ENCODE results near the gene DEFB124.
"Not testable (repeated sequence)": the region's sequence is repeated elsewhere in the genome, so short reads cannot be mapped to it uniquely, and the experiment has no call there.

The DEFB124 gene

DNA sequence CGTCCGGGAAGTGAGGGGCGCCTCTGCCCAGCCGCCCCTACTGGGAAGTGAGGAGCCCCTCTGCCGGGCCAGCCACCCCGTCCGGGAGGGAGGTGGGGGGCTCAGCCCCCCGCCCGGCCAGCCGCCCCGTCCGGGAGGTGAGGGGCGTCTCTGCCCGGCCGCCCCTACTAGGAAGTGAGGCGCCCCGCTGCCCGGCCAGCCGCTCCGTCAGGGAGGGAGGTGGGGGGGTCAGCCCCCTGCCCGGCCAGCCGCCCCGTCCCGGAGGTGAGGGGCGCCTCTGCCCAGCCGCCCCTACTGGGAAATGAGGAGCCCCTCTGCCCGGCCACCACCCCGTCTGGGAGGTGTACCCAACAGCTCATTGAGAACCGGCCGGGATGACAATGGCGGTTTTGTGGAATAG is 47.4 kb downstream of the DEFB124 start:
- H4K8ac ChIP-seq (ENCODE audit: low read depth, low read length); H2BK15ac ChIP-seq (replicated peaks; ENCODE audit: low read depth); H2AK5ac ChIP-seq (ENCODE audit: low read length); H2BK5ac ChIP-seq (ENCODE audit: low read length); H3K23ac ChIP-seq (ENCODE audit: low read length); H3K27me3 ChIP-seq (ENCODE audit: insufficient read depth, low read length, poor library complexity); H3K56ac ChIP-seq (ENCODE audit: low read length); H3K79me2 ChIP-seq (ENCODE audit: control insufficient read depth, insufficient read depth, low read length); H3K4me1 ChIP-seq (ENCODE audit: control insufficient read depth, low read depth, low read length); H3K79me1 ChIP-seq (ENCODE audit: low read length); H3K27ac ChIP-seq (ENCODE audit: low read depth, low read length); DNase-seq; H4K5ac ChIP-seq (ENCODE audit: low read length); H3K4ac ChIP-seq (ENCODE audit: low read depth, low read length); H3K36me3 ChIP-seq (ENCODE audit: control insufficient read depth, insufficient read depth, low read length); H2BK120ac ChIP-seq (ENCODE audit: low read depth, low read length); H3K4me3 ChIP-seq (ENCODE audit: low read length); H3K4me2 ChIP-seq (ENCODE audit: low read length); H3K18ac ChIP-seq (ENCODE audit: low read length); H3K9ac ChIP-seq (ENCODE audit: low read length): not testable (repeated sequence)
- WGBS (ENCODE audit: extremely low coverage, insufficient coverage, low lambda C conversion rate), result no CpG with 5 or more reads among the region's 31 CpGs

DNA sequence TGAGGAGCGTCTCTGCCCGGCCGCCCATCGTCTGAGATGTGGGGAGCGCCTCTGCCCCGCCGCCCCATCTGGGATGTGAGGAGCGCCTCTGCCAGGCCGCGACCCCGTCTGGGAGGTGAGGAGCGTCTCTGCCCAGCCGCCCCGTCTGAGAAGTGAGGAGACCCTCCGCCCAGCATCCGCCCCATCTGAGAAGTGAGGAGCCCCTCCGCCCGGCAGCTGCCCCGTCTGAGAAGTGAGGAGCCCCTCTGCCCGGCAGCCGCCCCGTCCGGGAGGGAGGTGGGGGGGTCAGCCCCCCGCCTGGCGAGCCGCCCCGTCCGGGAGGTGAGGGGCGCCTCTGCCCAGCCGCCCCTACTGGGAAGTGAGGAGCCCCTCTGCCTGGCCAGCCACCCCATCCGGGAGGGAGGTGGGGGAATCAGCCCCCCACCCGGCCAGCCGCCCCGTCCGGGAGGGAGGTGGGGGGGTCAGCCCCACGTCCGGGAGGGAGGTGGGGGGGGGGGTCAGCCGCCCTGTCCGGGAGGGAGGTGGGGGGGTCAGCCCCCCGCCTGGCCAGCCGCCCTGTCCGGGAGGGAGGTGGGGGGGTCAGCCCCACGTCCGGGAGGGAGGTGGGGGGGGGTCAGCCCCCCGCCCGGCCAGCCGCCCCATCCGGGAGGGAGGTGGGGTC is 47.9 kb downstream of the DEFB124 start:
- H3K36me3 ChIP-seq (ENCODE audit: control insufficient read depth, insufficient read depth, low read length); DNase-seq: not testable (repeated sequence)
- WGBS (ENCODE audit: extremely low coverage, insufficient coverage, low lambda C conversion rate), result no CpG with 5 or more reads among the region's 48 CpGs

DNA sequence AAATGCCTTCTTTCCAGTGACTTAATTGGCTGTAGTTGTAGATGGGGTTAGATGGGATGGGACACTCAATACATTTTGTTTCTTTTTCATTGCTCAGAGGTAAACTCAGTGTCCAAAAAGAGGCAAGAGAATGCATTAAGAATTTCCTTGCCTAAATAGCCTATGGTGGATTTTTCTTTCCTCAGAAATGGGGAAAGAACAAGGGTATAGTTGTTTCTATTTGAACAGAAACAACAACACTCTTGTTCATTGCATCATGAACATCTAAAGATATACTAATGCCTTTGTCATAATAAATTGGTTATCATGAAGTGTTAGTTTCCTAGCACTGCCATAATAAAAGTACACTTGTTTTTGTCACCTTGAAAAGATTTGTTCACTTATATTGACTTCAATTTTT is 49.1 kb downstream of the DEFB124 start:
- Histone ChIP-seq H3K56ac (ENCODE audit: low read length) (no peak overlapping the region), H3K18ac (ENCODE audit: low read length) (no peak overlapping the region), H3K36me3 (ENCODE audit: control insufficient read depth, insufficient read depth, low read length) (no peaks in the 10 kb centered on the region), H3K23ac (ENCODE audit: low read length) (no peak overlapping the region), H3K4me3 (ENCODE audit: low read length) (no peak overlapping the region), H2BK5ac (ENCODE audit: low read length) (no peak overlapping the region), H2BK15ac (replicated peaks; ENCODE audit: low read depth) (no peak overlapping the region), H2AK5ac (ENCODE audit: low read length) (no peak overlapping the region), H3K4me1 (ENCODE audit: control insufficient read depth, low read depth, low read length) (no peaks in the 10 kb centered on the region), H4K8ac (ENCODE audit: low read depth, low read length) (no peak overlapping the region), H4K5ac (ENCODE audit: low read length) (no peak overlapping the region), H3K9ac (ENCODE audit: low read length) (no peak overlapping the region), H3K4me2 (ENCODE audit: low read length) (no peak overlapping the region), H3K4ac (ENCODE audit: low read depth, low read length) (no peak overlapping the region), H3K79me2 (ENCODE audit: control insufficient read depth, insufficient read depth, low read length) (no peaks in the 10 kb centered on the region), H2BK120ac (ENCODE audit: low read depth, low read length) (no peak overlapping the region), H3K27ac (ENCODE audit: low read depth, low read length) (no peak overlapping the region), H3K27me3 (ENCODE audit: insufficient read depth, low read length, poor library complexity) (no peaks in the 10 kb centered on the region), H3K79me1 (ENCODE audit: low read length) (no peaks in the 10 kb centered on the region)
- no peak for DNase-seq

More for the DNA sequence above, 47.9 kb downstream of the DEFB124 start:
- H3K79me2 ChIP-seq (ENCODE audit: control insufficient read depth, insufficient read depth, low read length); H3K79me1 ChIP-seq (ENCODE audit: low read length); H3K9ac ChIP-seq (ENCODE audit: low read length); H2BK120ac ChIP-seq (ENCODE audit: low read depth, low read length); H3K56ac ChIP-seq (ENCODE audit: low read length); H3K27ac ChIP-seq (ENCODE audit: low read depth, low read length); H3K4me1 ChIP-seq (ENCODE audit: control insufficient read depth, low read depth, low read length); H4K5ac ChIP-seq (ENCODE audit: low read length); H2BK5ac ChIP-seq (ENCODE audit: low read length); H2BK15ac ChIP-seq (replicated peaks; ENCODE audit: low read depth); H2AK5ac ChIP-seq (ENCODE audit: low read length); H3K4me2 ChIP-seq (ENCODE audit: low read length); H3K27me3 ChIP-seq (ENCODE audit: insufficient read depth, low read length, poor library complexity); H3K23ac ChIP-seq (ENCODE audit: low read length); H3K4ac ChIP-seq (ENCODE audit: low read depth, low read length); H3K4me3 ChIP-seq (ENCODE audit: low read length); H4K8ac ChIP-seq (ENCODE audit: low read depth, low read length); H3K18ac ChIP-seq (ENCODE audit: low read length): not testable (repeated sequence)

DNA sequence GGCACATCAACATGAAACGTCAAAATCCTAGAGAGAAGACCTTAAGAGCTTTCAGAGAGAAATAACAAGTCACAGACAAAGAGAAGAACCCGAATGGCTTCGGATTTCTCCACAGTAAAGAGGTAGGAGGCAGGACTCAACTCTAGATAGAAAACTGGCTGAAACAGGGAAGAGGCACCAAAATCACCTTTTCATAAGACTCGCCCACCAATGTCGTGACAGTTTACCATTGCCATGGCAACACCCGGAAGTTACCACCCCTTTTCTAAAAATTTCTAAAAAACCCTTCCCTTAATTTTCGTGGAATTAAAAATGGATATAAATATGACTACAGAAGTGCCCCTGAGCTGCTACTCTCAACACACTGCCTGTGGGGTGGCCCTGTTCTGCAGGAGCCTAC is 56.6 kb downstream of the DEFB124 start:
- no peak for DNase-seq
- H3K9ac ChIP-seq (ENCODE audit: low read length), result no peak overlapping the region
- WGBS (ENCODE audit: extremely low coverage, insufficient coverage, low lambda C conversion rate), result no CpG with 5 or more reads among the region's 7 CpGs
- no peak overlapping the region for H4K8ac ChIP-seq (ENCODE audit: low read depth, low read length)
- no peak overlapping the region for H2BK5ac ChIP-seq (ENCODE audit: low read length)
- H3K79me1 ChIP-seq (ENCODE audit: low read length), result no peaks in the 10 kb centered on the region
- H3K4me2 ChIP-seq (ENCODE audit: low read length), result no peak overlapping the region
- H3K27me3 ChIP-seq (ENCODE audit: insufficient read depth, low read length, poor library complexity), result no peaks in the 10 kb centered on the region
- no peak overlapping the region for H2BK120ac ChIP-seq (ENCODE audit: low read depth, low read length)
- no peak overlapping the region for H3K56ac ChIP-seq (ENCODE audit: low read length)
- no peak overlapping the region for H3K27ac ChIP-seq (ENCODE audit: low read depth, low read length)
- H3K23ac ChIP-seq (ENCODE audit: low read length), result no peak overlapping the region
- H3K4ac ChIP-seq (ENCODE audit: low read depth, low read length), result no peak overlapping the region
- no peak overlapping the region for H4K5ac ChIP-seq (ENCODE audit: low read length)
- H3K36me3 ChIP-seq (ENCODE audit: control insufficient read depth, insufficient read depth, low read length), result no peaks in the 10 kb centered on the region
- no peak overlapping the region for H2BK15ac ChIP-seq (replicated peaks; ENCODE audit: low read depth)
- no peak overlapping the region for H3K18ac ChIP-seq (ENCODE audit: low read length)
- no peaks in the 10 kb centered on the region for H3K79me2 ChIP-seq (ENCODE audit: control insufficient read depth, insufficient read depth, low read length)
- H3K4me3 ChIP-seq (ENCODE audit: low read length), result no peak overlapping the region
- H3K4me1 ChIP-seq (ENCODE audit: control insufficient read depth, low read depth, low read length), result no peaks in the 10 kb centered on the region
- H2AK5ac ChIP-seq (ENCODE audit: low read length), result no peak overlapping the region

DNA sequence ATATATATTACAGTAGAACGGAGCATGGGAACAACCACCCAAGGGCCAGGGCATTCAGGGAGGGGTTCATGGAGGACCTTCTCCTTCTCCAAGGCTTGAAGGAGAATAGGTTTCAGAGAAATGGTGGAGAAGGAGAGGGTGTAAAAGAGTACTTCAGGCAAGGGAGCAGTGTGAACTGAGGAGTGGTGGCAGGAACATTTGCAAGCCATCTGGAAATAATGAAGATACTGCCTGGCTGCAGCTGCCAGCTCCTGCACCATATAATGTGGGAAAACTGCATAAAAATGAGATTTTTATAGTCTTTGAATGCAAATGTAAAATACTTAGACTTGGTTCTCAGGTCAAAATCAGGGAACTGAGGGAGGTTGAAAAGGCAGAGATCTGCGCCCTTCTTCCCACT is 59.3 kb downstream of the DEFB124 start:
- H3K23ac ChIP-seq (ENCODE audit: low read length), result no peak overlapping the region
- no peak overlapping the region for H3K4me3 ChIP-seq (ENCODE audit: low read length)
- no peaks in the 10 kb centered on the region for H3K79me1 ChIP-seq (ENCODE audit: low read length)
- no peaks in the 10 kb centered on the region for H3K79me2 ChIP-seq (ENCODE audit: control insufficient read depth, insufficient read depth, low read length)
- no peak overlapping the region for H4K5ac ChIP-seq (ENCODE audit: low read length)
- H3K9ac ChIP-seq (ENCODE audit: low read length), result no peak overlapping the region
- no peaks in the 10 kb centered on the region for H3K4me1 ChIP-seq (ENCODE audit: control insufficient read depth, low read depth, low read length)
- H2BK120ac ChIP-seq (ENCODE audit: low read depth, low read length), result no peak overlapping the region
- no CpG with 5 or more reads among the region's 2 CpGs for WGBS (ENCODE audit: extremely low coverage, insufficient coverage, low lambda C conversion rate)
- no peak overlapping the region for H3K56ac ChIP-seq (ENCODE audit: low read length)
- DNase-seq, result no peak
- H2BK15ac ChIP-seq (replicated peaks; ENCODE audit: low read depth), result no peak overlapping the region
- H3K4ac ChIP-seq (ENCODE audit: low read depth, low read length), result no peak overlapping the region
- H3K27me3 ChIP-seq (ENCODE audit: insufficient read depth, low read length, poor library complexity), result no peaks in the 10 kb centered on the region
- no peak overlapping the region for H3K18ac ChIP-seq (ENCODE audit: low read length)
- no peak overlapping the region for H3K4me2 ChIP-seq (ENCODE audit: low read length)
- no peaks in the 10 kb centered on the region for H3K36me3 ChIP-seq (ENCODE audit: control insufficient read depth, insufficient read depth, low read length)
- H2AK5ac ChIP-seq (ENCODE audit: low read length), result no peak overlapping the region
- no peak overlapping the region for H3K27ac ChIP-seq (ENCODE audit: low read depth, low read length)
- no peak overlapping the region for H4K8ac ChIP-seq (ENCODE audit: low read depth, low read length)
- no peak overlapping the region for H2BK5ac ChIP-seq (ENCODE audit: low read length)
